Lung (tissue), 12 donors: ENCODE measurements around the gene TMEM151B. TPM values are rescaled to one million over a fixed set of nuclear protein-coding genes. Genes with fewer than 3 reads are reported as not detected.

Source experiments
- ATAC-seq: fragments of 200-7000 bp; cut with Tn5 transposase; one replicate; pipeline ENCODE4 v1.9.1; 2020; ENCODE audit warnings: moderate number of reproducible peaks; ENCODE audit not compliant: insufficient read depth, low FRiP score
- DNase-seq, 3 donors: peaks; one replicate each; pipeline ENCODE4 v3.0.0-alpha.2; 2013 to 2017
- H3K27ac ChIP-seq, 2 donors: one replicate each; pipeline ENCODE4 v1.5.1; 2013; ENCODE audit warnings: mild to moderate bottlenecking in 2 of 2, moderate library complexity in 2 of 2, control low read depth in 1 of 2, inconsistent platforms in 1 of 2, low read depth in 1 of 2, low read length in 1 of 2
- H3K27me3 ChIP-seq, 3 donors: one replicate each; pipeline ENCODE4 v1.5.1; 2013; ENCODE audit warnings: low read length in 2 of 3; ENCODE audit not compliant: control insufficient read depth in 3 of 3, insufficient read depth in 3 of 3
- H3K36me3 ChIP-seq, 4 donors: one replicate each; pipeline ENCODE4 v1.5.1; 2013; ENCODE audit warnings: low read length in 4 of 4, mild to moderate bottlenecking in 1 of 4, moderate library complexity in 1 of 4; ENCODE audit not compliant: control insufficient read depth in 4 of 4, insufficient read depth in 4 of 4
- H3K4me1 ChIP-seq, 5 donors: one replicate each; pipeline ENCODE4 v1.5.1; 2013; ENCODE audit warnings: low read length in 5 of 5, mild to moderate bottlenecking in 2 of 5, moderate library complexity in 1 of 5; ENCODE audit not compliant: control insufficient read depth in 5 of 5, insufficient read depth in 5 of 5
- H3K4me3 ChIP-seq: one replicate; pipeline ENCODE4 v1.5.1; 2013; ENCODE audit warnings: mild to moderate bottlenecking, control low read depth, moderate library complexity
- H3K9ac ChIP-seq, 2 donors: one replicate each; pipeline ENCODE4 v1.5.1; 2013; ENCODE audit warnings: low read length in 2 of 2, control low read depth in 1 of 2; ENCODE audit not compliant: insufficient read depth in 1 of 2
- H3K9me3 ChIP-seq, 4 donors: one replicate each; pipeline ENCODE4 v1.5.1; 2013; ENCODE audit warnings: low read length in 3 of 4, mild to moderate bottlenecking in 1 of 4, moderate library complexity in 1 of 4; ENCODE audit not compliant: control insufficient read depth in 4 of 4, insufficient read depth in 3 of 4
- CTCF ChIP-seq: IDR thresholded peaks from 2 replicates; pipeline ENCODE4 v1.5.1; 2012; ENCODE audit warnings: mild to moderate bottlenecking; ENCODE audit errors: control extremely low read depth, extremely low read depth
- WGBS, 2 donors: extraction: QIAGEN DNeasy Blood & Tissue Kit; methylation state at CpG; one replicate each; pipeline ENCODE4 v1.1.7; 2013; 5-methylcytosine and 5-hydroxymethylcytosine counted together
- polyA plus RNA-seq, 2 donors: library from polyadenylated mRNA; stranded (reverse); fragments of 200-250 nt; gene quantifications; one replicate each; pipeline ENCODE4 v1.2.1, GENCODE V29; 2013
- total RNA-seq, 2 donors: library from RNA; depleted of rRNA in 1 of 2; stranded (reverse); fragments of >200 nt in 1 of 2; gene quantifications; one replicate each; pipeline ENCODE4 v1.2.1, GENCODE V29; 2014 to 2021
- donor health status: control.
- donor health status: control.
- donor health status: Bipolar disorder and iron deficiency.
- donor health status: healthy.
- donor health status: DM: yes; HTN: yes; CAD: no.

The TMEM151B gene
- total and polyA plus RNA-seq, 4 donors, result 0.02 to 0.21 (median 0.08) TPM

- Histone ChIP-seq H3K27ac (no peak overlapping the region), H3K36me3 (no peaks in the 10 kb centered on the region), H3K4me1 (no peaks in the 10 kb centered on the region), H3K27me3 (no peaks in the 10 kb centered on the region), H3K9me3 (peaks cover 0 to 3% (median 0%) of the 10 kb centered on the region in 4 donors), H3K9ac (no peak overlapping the region), H3K4me3 (no peak overlapping the region)
- no peak for TF ChIP-seq CTCF
- ATAC-seq (no peak), DNase-seq (no peak)
- 72 to 87% methylated on average over 4 of the region's 4 CpGs for WGBS, 2 donors
Measured at GRCh38 chr6:44355640-44356039, 85.4 kb downstream of the TMEM151B start.

GRCh38 chr6:44356487-44356886 is 86.2 kb downstream of the TMEM151B start:
- whole genome bisulfite sequencing, 2 donors, result 48 to 57% methylated on average over 1 of the region's 1 CpG
- H3K9me3 ChIP-seq, result peaks cover 0 to 3% (median 0%) of the 10 kb centered on the region in 4 donors
- no peak overlapping the region for H3K9ac ChIP-seq
- H3K27me3 ChIP-seq, result no peaks in the 10 kb centered on the region
- no peak overlapping the region for H3K4me3 ChIP-seq
- DNase-seq (no peak), ATAC-seq (no peak)
- no peak overlapping the region for H3K27ac ChIP-seq
- H3K4me1 ChIP-seq, result no peaks in the 10 kb centered on the region
- no peak for TF ChIP-seq CTCF
- H3K36me3 ChIP-seq, result no peaks in the 10 kb centered on the region

Other genes with a start within 250 kb of the TMEM151B start
- gene MRPL14, start 143.0 kb upstream of the TMEM151B start, total RNA-seq, result 10 to 100 TPM; 70.8 to 90.2 TPM
- gene MRPL14, start 143.0 kb upstream of the TMEM151B start, polyA plus RNA-seq, result 100 to 1,000 TPM; 112 to 219 TPM
- gene TMEM63B, start 142.9 kb upstream of the TMEM151B start, total RNA-seq, result 10 to 100 TPM; 93.1 to 94.5 TPM
- 10 to 100 TPM; 49.0 to 83.6 TPM for gene TMEM63B, start 142.9 kb upstream of the TMEM151B start, polyA plus RNA-seq
- gene CAPN11, start 111.6 kb upstream of the TMEM151B start, total RNA-seq, result under 1 TPM in 1 of 2 donors, not detected in 1; 0.15 TPM
- gene CAPN11, start 111.6 kb upstream of the TMEM151B start, polyA plus RNA-seq, result under 1 TPM; 0.07 to 0.30 TPM
- not detected for gene MYMX, start 53.5 kb upstream of the TMEM151B start, total RNA-seq
- under 1 TPM in 1 of 2 donors, not detected in 1; 0.21 TPM for gene MYMX, start 53.5 kb upstream of the TMEM151B start, polyA plus RNA-seq
- gene SLC29A1, start 46.9 kb upstream of the TMEM151B start, total RNA-seq, result 10 to 100 TPM; 19.1 to 42.7 TPM
- 10 to 100 TPM; 20.3 to 32.5 TPM for gene SLC29A1, start 46.9 kb upstream of the TMEM151B start, polyA plus RNA-seq
- 100 to 1,000 TPM; 458 to 700 TPM for gene HSP90AB1, start 23.3 kb upstream of the TMEM151B start, total RNA-seq
- 100 to 1,000 TPM; 289 to 560 TPM for gene HSP90AB1, start 23.3 kb upstream of the TMEM151B start, polyA plus RNA-seq
- 10 to 100 TPM; 29.9 to 44.4 TPM for gene SLC35B2, start 12.9 kb upstream of the TMEM151B start, total RNA-seq
- gene SLC35B2, start 12.9 kb upstream of the TMEM151B start, polyA plus RNA-seq, result 10 to 100 TPM; 15.0 to 39.9 TPM
- 10 to 100 TPM; 13.1 to 20.1 TPM for gene NFKBIE, start 4.9 kb upstream of the TMEM151B start, total RNA-seq
- 10 to 100 TPM; 20.7 to 40.6 TPM for gene NFKBIE, start 4.9 kb upstream of the TMEM151B start, polyA plus RNA-seq
- 10 to 100 TPM; 12.8 to 13.7 TPM for gene AARS2, start 42.9 kb downstream of the TMEM151B start, total RNA-seq
- 1 to 10 TPM; 4.8 to 6.0 TPM for gene AARS2, start 42.9 kb downstream of the TMEM151B start, polyA plus RNA-seq
- gene SPATS1, start 72.2 kb downstream of the TMEM151B start, total RNA-seq, result 1 to 10 TPM; 3.3 to 4.4 TPM
- gene SPATS1, start 72.2 kb downstream of the TMEM151B start, polyA plus RNA-seq, result 1 to 10 TPM; 1.2 to 1.3 TPM
- gene CDC5L, start 117.3 kb downstream of the TMEM151B start, total RNA-seq, result 10 to 100 TPM; 13.2 to 26.8 TPM
- 1 to 10 TPM; 5.1 to 9.5 TPM for gene CDC5L, start 117.3 kb downstream of the TMEM151B start, polyA plus RNA-seq